ENCODE data around the gene ARHGAP15. TPM values are rescaled to one million over a fixed set of nuclear protein-coding genes. Genes with fewer than 3 reads are reported as not detected.

The ARHGAP15 gene
- total and polyA plus RNA-seq, 3 donors from 2014 or later: 2.2 to 15.0 (median 7.7) TPM

DNA sequence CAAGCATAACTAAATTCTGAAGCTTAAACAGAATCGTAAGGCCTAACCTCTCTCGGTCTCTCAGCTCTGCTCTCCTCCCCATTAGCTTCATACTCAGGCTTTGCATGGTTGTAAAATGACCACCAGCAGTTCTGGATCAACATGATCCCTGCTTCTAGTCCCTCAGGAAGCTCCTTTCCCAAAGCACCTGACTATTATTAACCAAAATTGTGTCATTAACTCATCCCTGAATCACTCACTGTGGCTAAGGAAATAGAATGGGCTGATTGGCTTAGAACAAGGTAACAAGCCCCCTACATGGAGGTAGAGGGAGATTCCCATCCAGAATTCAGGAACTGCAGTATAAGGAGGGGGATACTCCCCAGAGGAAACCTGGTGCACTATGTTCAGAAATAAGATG lies 448.3 kb downstream of the ARHGAP15 start:
- H3K4me3 ChIP-seq: no peak overlapping the region
- no peak overlapping the region for H3K27ac ChIP-seq
- no peaks in the 10 kb centered on the region for H3K4me1 ChIP-seq
- DNase-seq: no peak
- no peaks in the 10 kb centered on the region for H3K36me3 ChIP-seq (ENCODE audit: low read depth, missing control alignments)
- WGBS, 2 donors: 91 to 96% methylated on average over 2 of the region's 2 CpGs
- intact Hi-C loops (cut with DNase I; ENCODE audit: low total_unique reads): no loop called here
- no peaks in the 10 kb centered on the region for H3K9me3 ChIP-seq
- TF ChIP-seq POLR2A (IDR thresholded peaks at IDR 0.05) (no peak), CTCF (IDR thresholded peaks at IDR 0.05) (no peak)
- no peaks in the 10 kb centered on the region for H3K27me3 ChIP-seq

DNA sequence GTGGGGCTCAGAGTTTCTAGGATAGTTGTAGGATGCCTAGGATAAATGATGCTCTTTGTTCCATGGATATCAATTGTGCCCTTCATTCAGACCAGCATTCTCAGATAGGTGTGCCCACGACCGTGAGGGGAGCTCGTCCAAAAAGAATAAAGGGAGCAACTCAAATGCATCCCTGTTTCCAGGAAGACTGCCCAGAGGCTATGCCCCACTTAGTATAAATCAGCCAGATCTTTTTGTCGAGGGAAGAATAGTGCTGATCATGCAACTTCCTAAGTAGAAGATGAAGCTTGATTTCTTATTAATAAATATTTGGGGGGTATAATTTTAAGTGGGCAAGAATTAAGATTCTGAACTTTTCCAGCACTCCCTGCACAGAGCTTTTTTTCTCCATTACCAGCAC lies 450.2 kb downstream of the ARHGAP15 start:
- 52 to 60% methylated on average over 4 of the region's 4 CpGs for WGBS, 2 donors
- H3K4me3 ChIP-seq: no peak overlapping the region

DNA sequence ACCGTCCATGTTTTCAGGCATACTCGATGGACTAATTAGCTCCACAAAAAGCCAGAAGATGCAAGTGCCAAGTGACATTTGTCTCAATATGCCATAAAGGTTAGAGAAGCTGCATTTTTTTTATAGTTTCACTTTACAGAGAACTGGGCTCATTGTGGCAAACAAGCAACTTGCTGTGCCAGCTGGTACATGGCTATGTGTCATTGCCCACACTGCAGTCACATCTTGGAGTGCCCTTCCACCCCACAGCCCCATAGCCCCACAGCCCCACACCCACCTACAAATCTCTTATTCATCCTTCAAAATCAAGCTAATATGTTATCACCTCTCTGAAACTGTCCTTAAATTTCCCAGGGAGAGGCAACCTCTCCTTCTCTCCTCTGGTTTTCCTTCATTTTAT lies 451.9 kb downstream of the ARHGAP15 start:
- no peak overlapping the region for H3K4me3 ChIP-seq
- WGBS, 2 donors: 73 to 76% methylated on average over 2 of the region's 2 CpGs
- intact Hi-C loops (cut with DNase I; ENCODE audit: low total_unique reads): no loop called here

More for the DNA sequence above, 450.2 kb downstream of the ARHGAP15 start:
- Histone ChIP-seq H3K27ac (no peak overlapping the region), H3K27me3 (no peaks in the 10 kb centered on the region), H3K9me3 (no peaks in the 10 kb centered on the region), H3K36me3 (ENCODE audit: low read depth, missing control alignments) (no peaks in the 10 kb centered on the region), H3K4me1 (no peaks in the 10 kb centered on the region)
- intact Hi-C loops (cut with DNase I; ENCODE audit: low total_unique reads): no loop called here
- DNase-seq: no peak
- TF ChIP-seq POLR2A (IDR thresholded peaks at IDR 0.05) (no peak), CTCF (IDR thresholded peaks at IDR 0.05) (no peak)

DNA sequence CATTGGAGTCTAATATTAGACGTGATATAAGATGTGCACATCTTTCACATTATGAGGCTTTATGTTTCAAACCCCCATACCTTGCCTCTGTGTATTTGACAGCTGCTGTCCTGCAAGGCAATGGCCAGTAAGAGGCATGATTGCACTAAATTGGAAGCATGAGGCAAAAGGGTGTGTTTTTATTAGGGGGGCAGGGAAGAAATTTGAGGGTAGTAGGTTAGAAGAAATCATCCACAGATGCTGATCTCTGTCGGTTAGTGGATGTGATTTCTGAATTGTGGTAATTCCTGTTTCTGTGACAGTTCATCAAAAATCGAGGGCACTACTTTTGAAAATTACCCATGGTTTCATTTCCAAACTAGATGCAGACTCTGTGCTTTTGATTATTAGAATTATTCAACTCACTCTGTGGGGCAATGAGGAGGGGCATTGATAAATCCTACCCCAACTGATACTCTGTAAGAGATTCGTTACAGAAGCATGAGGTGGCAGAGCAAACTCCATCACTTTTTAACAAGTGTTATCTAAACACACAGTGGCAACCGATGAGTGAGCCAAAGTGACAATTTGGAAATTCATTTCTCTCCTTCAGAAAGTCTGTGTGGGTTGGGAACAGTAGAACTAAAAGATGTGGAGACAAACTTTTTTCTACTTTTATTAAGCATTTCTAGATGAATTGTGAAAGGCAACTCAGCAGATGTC lies 453.0 kb downstream of the ARHGAP15 start:
- H3K27me3 ChIP-seq: no peaks in the 10 kb centered on the region
- no peaks in the 10 kb centered on the region for H3K9me3 ChIP-seq
- no peak for DNase-seq
- intact Hi-C loops (cut with DNase I; ENCODE audit: low total_unique reads): no loop called here
- H3K36me3 ChIP-seq (ENCODE audit: low read depth, missing control alignments): no peaks in the 10 kb centered on the region
- H3K27ac ChIP-seq: no peak overlapping the region
- no peaks in the 10 kb centered on the region for H3K4me1 ChIP-seq
- no peak overlapping the region for H3K4me3 ChIP-seq
- WGBS, 2 donors: 75 to 80% methylated on average over 5 of the region's 5 CpGs
- TF ChIP-seq POLR2A (IDR thresholded peaks at IDR 0.05) (no peak), CTCF (IDR thresholded peaks at IDR 0.05) (no peak)

More for the DNA sequence above, 451.9 kb downstream of the ARHGAP15 start:
- no peaks in the 10 kb centered on the region for H3K4me1 ChIP-seq
- TF ChIP-seq CTCF (IDR thresholded peaks at IDR 0.05): no peak
- TF ChIP-seq POLR2A (IDR thresholded peaks at IDR 0.05): no peak
- no peaks in the 10 kb centered on the region for H3K36me3 ChIP-seq (ENCODE audit: low read depth, missing control alignments)
- H3K27ac ChIP-seq: no peak overlapping the region
- no peaks in the 10 kb centered on the region for H3K27me3 ChIP-seq
- no peak for DNase-seq
- H3K9me3 ChIP-seq: no peaks in the 10 kb centered on the region

GRCh38 chr2:143584936-143585335 lies 455.7 kb downstream of the ARHGAP15 start:
- Histone ChIP-seq H3K36me3 (ENCODE audit: low read depth, missing control alignments) (no peaks in the 10 kb centered on the region), H3K27me3 (no peaks in the 10 kb centered on the region), H3K27ac (no peak overlapping the region), H3K4me1 (no peaks in the 10 kb centered on the region), H3K4me3 (no peak overlapping the region), H3K9me3 (no peaks in the 10 kb centered on the region)
- intact Hi-C loops (cut with DNase I; ENCODE audit: low total_unique reads): no loop called here
- DNase-seq: no peak
- TF ChIP-seq POLR2A (IDR thresholded peaks at IDR 0.05) (no peak), CTCF (IDR thresholded peaks at IDR 0.05) (no peak)
- WGBS, 2 donors: 38 to 53% methylated on average over 4 of the region's 4 CpGs
